HG02798 (cell line): Measurements from ENCODE around the gene PDLIM1.
"Not testable (repeated sequence)": the region's sequence is repeated elsewhere in the genome, so short reads cannot be mapped to it uniquely, and the experiment has no call there.

Source experiments
- ATAC-seq: cut with Tn5 transposase; IDR thresholded peaks from one replicate; pipeline ENCODE4 v1.9.1; 2021; ENCODE audit warnings: mild to moderate bottlenecking; ENCODE audit not compliant: unreplicated experiment, poor library complexity

The PDLIM1 gene

DNA sequence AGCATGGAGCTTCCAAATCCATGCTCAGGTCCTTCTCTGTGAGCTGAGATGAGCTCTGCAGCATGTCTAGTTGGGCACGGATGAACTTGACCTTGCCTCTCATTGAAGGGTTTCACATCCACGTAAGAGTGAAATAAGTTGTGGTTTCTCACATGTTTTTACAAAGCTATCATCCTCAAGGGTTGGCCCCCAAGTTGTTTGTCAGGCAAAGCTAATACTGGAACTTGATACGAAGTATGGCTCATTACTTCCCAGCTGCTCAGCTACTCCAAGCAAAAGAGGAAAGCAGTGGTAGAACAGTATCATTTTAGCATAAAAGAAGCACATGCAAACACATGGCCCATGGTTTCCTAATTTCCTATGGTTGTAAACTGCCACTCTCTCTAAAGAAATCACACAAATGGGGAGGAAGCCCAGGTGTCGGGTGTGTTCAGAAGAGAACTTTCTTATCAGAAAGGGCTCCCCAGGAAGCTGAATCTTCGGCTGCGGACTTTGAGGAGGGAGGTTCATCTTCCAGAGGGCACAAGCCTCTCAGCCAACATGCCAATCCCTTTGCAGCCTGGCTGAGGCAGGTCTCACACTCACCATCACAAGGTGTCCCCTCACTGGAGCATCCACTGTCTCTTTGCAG, 45.3 kb downstream of the PDLIM1 start:
- peak; percentile 92 for ATAC-seq

DNA sequence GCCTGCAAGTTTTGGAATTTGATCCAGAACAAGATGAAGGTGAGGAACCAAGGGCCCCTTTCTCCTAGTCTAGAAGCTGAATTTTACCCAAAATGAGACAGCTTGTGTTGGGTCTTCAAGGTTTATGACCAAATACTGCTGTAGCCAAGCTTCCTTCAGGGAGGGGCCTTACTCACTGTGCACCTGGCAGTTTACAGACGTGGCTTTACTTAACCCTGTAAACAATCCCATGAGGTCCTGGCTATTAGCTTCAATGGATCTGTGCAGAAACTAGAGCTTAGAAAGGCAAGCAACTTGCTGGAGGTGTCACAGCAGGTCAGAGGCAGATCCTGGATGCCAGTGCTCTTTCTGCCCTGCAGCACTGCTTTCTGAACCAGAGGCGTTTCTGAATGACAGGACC, 46.7 kb downstream of the PDLIM1 start:
- ATAC-seq, result no peak

DNA sequence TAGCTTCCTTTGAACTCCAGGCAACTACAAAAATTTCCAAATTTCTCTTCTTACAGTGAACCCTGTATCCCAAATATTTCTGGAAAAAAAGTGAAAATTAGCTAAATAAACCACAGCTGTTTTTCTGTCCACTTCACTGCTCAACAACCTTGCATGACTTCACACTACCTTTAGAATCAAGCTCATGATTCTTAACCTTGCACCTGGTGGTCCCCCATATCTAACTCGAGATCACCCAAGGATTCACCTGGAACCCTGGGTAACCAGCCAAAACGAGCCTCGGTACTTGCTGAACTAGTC, 47.5 kb downstream of the PDLIM1 start:
- no peak for ATAC-seq

DNA sequence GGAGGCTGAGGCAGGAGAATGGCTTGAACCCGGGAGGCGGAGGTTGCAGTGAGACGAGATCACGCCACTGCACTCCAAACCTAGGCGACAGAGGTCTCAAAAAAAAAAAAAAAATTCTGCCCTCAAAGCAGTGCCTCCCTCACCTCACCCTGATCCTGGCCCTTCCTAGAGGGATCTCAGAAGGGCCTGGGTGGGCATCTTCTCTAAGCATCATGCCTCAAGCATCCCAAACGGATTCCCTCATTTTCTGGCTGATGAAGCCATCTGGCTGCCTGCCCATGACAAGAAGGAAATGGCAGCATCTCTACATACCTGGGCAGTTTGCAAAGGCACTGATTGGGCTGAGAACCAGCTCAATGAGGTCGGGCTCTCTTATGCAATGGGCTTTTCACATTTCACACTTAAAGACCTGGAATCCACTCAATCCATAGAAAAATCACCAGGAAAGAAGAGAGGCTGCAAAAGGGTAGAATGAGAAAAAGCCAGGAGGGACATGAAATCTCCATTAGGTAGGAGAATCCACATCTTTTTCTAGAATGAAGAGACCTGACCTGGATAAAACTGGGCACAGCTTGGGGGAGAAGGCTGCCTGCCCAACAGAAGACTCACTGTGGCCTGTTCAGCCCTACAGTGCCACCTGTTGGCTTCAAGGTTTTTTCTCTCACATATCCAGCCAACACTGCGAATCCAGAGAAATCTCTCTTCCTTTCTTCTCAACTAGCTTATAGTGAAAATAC, 48.1 kb downstream of the PDLIM1 start:
- no peak for ATAC-seq

DNA sequence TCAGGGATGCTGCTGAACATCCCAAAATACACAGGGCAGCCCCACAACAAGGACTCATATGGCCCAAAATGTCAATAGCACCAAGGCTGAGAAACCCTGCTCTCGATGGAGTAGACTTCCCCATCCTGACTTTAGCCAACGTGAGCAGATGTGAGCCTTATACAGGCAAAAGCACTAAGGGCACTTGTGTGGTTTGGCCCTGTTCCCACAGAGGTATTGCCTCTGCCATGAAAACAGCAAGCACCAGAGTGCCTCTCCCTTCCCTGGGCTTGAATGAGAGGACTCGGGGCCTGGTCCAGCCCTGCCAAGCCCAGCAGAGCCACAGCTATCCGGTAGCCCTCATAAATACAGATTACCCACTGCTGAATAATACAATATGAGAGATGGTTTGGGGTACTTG, 49.3 kb downstream of the PDLIM1 start:
- no peak for ATAC-seq

DNA sequence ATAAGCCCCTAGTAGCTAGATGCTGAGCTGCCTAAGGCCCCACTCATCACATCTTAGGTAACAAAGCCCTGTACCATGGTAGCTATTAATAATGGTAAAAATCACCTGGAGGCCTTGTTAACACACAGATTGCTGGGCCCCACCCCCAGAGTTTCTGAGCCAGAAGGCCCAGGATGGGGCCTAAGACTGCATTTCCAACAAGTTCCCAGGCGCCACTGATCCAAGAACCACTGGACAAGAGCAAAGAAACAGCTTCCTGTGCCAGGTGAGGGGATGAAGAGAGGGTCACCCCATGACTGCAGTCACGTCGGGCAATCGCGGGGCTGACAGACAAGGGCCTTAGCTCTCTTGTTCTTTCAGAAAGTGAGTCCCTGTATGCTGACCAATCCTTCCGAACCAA, 50.0 kb downstream of the PDLIM1 start:
- ATAC-seq, result no peak

DNA sequence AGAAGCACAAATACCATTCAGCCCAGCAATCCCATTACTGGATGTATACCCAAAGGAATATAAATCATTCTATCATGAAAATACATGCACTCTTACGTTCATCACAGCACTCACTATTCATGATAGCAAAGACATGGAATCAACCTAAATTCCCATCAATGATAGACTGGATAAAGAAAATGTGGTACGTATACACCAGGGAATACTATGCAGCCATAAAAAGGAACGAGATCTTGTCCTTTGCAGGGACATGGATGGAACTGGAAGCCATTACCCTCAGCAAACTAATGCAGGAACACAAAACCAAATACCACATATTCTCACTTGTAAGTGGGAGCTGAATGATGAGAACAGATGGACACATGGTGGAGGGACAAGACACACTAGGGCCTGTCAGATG, 50.7 kb downstream of the PDLIM1 start:
- ATAC-seq, result not testable (repeated sequence)

DNA sequence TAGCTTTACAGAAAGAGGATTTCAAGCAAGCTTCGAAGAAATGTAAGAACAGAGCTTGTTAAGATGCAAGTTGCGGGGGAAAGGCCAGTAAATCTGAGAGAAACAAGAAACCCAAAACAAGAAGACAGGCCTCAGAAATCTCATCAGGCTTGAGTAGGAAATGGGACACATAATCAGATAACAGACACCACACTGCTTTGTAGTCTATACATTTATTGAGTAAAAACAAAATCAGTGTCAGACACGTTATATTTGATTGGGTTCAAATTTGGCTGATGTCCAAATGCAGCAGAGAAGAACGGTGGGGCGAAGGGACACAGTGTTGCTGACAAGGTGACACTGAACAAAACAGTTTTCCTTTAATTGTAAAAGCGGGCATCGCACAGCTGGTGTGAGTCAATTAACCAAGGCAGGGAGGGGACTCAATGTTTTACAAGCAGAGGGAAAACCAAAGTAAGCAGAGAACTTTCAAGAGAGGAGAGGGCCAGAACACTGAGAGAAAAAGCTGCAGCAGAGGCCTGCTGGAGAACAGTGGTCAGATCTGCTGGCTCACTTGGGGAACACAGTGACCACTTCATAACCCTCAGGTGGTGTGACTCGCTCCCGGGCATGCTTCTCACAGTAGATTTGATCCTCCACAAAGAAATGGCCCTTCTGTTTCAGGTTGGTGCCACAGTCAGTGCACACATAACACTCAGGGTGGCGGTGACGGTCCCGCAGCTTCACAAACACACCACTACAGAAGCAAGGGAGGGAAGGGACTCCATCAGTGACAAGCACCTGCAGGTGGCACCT, 53.2 kb downstream of the PDLIM1 start:
- no peak for ATAC-seq

DNA sequence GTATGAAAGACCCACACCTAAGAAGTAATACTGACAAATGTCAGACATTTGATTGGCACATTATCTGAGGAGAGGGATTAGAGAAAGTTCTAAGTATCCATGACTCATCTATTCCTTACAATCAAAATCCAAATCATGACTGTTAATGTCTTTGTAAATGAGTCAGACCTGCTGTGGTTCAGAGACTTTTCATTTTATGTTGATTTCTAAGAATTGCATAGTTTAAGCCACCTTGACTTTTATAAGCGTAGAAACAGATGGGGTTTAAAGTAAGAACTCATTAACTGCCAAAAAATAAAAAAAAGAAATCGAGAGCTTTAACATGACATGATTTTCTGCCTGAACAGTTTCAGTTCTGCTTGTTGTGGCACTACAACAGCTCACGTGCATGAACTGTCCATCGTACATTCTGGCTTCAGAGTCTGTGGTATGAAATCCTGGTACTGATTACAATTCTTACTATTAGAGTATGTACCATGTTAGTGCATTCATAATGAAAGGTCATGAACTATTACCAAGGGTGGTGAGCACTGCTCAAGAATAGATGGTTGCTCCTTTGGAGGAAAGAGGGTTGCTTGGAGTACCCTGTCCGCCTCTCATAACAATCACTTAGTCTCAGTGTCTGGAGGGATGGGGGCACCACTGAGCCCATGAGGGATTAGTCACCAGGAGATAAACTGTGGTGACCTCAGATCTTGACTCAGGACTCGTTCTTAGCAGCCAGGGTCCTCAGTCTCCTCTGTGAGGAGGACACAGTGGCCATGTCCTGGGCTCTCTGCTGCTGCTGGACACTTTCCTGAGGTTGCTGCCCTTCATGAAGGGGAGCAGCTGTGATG, 54.5 kb downstream of the PDLIM1 start:
- peak; percentile 96 for ATAC-seq

DNA sequence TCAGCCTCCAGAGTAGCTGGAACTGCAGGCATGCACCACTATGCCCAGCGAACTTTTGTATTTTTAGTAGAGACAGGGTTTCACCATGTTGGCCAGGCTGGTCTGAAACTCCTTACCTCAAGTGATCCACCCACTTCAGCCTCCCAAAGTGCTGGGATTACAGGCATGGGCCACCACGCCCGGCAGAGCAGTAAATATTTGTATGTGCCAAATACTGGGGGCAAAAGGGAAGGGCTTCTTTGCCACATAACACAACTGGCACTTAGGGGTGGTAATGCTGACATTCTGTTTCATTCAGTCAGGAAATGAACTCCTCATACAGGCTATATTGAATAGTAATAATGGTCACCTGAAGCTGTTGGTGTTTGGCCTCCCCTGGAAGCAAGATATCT, 55.1 kb downstream of the PDLIM1 start:
- no peak for ATAC-seq

DNA sequence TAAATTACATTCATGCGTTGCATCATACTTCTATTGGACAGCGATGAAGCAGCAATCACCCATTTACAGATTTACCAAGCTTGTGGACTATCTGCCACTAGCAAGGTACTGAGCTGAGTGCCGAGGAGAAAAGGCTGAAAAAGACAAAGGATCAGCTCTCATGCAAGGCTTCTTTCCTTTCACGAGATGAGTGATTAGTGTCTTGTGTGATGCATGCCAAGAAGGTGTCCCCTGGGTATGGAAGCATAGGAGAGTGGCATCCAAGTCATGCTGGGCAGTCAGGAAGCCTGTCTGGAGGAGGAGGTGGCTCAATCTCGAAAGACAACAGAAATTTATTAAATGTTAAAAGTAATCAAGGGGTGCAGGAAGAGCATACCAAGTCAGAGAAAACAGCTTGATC, 55.9 kb downstream of the PDLIM1 start:
- no peak for ATAC-seq

DNA sequence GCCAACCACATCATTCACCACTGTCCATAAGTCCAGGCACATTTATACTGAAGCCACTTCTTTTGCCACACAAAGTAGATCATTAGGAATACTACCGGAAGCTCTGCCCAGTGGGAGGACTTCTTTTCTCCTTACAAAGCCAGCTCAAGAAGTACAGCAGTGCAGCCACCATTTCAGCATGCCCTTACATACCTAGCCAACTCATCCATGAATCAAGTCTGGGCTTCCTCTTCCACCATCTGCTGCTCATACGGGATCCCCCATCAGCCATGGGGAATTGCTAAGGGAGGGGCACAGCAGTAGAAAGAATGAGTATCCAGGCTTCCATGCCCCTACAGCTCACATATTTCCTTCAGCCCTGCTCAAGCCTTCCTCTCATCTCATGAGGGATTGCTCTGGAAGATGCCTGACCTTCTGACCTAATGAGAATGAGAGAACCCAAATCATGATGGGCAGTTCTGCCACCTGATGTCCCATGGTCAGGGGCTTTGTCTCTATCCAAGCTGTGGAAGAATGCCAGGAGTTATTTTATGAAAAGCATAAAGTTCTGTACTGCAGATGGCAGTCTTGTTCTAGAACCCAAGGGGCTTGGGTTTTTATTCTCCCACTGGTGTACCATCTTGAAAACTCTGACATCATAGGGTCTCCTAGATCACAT, 57.3 kb downstream of the PDLIM1 start:
- ATAC-seq, result no peak

DNA sequence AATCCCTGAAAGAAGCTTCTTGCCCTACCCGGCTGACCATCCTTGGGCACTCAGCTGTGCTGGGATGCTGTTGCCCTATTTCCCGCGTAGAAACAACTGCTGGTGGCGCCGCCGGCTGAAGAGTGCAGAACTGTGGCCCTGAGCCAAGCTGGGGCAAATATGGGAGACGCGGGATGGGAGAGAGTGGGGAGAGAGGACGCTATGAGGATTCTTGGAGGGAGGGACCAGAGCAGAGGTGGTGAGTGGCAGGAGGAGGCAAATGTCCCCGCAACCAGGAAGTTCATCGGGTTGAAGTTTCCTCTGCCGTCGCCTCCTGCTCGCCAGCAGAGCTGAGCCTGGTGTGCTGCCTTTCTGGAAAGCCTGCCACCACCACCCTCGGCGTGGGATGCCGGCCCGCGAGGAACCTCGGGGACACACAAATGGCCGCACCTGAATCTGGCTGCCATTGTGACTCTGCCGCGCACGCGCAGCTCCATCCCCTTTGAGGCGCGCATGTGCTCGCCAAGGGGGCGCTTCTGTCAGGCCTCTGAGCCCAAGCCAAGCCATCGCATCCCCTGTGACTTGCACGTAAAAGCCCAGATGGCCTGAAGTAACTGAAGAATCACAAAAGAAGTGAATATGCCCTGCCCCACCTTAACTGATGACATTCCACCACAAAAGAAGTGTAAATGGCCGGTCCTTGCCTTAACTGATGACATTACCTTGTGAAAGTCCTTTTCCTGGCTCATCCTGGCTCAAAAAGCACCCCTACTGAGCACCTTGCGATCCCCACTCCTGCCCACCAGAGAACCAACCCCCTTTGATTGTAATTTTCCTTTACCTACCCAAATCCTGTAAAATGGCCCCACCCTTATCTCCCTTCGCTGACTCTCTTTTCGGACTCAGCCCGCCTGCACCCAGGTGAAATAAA, 59.9 kb downstream of the PDLIM1 start:
- ATAC-seq, result peak; percentile 91

DNA sequence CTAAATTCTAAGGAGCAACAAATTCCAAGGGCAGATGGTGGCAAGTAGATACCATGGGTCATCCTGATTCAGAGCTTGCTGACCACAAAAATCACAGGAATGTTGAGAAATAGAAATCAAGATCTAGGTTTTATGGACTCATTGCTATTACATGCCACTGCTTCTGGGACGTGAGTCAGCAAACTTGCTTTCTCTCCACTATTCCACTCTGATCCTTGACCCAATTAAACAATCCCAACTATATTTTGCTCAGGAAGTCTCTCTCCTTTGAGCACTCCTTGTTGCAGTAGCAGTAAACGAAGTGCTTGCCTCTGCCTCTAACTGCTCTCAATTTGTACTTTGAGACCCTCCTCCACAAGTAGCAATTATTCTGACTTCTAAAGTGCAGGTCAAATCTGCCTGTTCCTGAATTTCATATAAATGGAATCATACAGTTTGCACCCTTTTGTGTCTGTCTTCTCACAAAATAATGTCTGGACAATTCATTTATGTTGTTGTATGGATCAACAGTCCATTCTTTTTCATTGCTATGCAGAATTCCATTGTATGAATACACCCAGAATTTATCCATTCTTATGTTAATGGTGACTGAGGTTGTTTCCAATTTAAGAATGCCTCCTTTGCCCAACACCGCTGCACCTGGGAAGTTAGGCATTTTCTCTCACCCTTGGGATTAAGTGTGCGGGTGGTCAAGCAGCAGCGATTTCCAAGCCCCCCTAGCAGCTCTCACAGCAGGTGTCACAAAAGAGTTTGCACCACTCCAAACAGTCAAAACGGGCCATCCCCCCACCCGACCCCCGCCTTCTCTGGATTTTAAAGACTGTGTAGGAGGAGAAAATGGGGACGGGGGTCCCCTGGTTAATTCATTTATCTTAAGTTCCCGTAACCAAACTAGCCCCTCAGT, 60.8 kb downstream of the PDLIM1 start:
- ATAC-seq, result no peak

DNA sequence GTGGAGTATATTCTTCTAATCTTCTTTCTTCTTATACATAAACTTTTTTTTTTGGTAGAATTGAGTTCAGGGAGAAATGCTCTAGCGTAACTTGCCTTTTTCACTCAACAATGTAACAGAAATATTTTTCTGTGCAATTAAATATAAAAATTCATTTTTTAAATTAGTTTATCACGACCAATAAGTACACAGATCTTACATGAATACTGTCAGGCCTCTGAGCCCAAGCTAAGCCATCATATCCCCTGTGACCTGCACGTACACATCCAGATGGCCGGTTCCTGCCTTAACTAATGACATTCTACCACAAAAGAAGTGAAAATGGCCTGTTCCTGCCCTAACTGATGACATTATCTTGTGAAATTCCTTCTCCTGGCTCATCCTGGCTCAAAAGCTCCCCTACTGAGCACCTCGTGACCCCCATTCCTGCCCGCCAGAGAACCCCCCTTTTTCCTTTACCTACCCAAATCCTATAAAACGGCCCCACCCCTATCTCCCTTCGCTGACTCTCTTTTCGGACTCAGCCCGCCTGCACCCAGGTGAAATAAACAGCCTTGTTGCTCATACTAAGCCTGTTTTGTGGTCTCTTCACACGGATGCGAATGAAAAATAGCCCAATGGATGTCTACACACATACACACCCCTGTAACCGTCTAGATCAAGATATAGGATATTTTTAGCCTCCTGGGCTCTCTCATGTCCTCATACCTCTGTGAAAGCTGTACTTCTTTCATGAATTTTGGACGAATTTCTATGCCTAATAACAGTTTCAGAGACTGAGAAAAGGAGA, 61.7 kb downstream of the PDLIM1 start:
- not testable (repeated sequence) for ATAC-seq

DNA sequence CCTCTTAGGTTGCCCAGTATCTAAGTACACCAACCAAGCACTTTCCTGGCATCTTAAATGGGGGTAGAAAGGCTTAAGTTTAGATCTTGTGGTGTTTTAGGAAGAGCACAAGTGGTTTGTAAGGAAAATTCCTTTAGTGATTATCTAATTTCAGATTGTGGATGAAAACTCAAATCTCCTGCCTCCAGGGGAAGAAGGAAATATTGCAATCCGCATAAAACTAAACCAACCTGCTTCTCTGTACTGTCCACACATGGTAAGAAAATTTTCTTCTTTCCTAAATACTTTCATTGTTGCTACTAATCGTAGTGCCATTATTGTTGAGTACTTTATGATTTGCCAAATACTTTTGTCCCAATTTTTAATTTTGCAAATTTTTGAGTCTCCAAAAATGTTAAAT, 65.7 kb downstream of the PDLIM1 start:
- ATAC-seq, result no peak

DNA sequence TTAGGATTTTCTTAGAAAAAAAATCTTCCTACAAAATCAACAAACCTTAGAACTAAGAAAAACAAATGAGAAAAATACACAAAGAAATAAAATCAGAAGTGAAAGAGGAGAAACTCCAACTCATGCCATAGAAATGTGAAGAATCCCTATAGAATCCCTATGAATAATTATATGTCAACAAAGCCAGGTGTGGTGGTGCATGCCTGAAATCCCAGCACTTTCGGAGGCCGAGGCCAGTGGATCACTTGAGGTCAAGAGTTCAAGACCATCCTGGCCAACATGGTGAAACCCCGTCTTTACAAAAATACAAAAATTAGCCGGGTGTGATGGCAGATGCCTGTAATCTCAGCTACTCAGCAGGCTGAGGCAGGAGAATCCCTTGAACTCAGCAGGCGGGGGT, 69.7 kb downstream of the PDLIM1 start:
- no peak for ATAC-seq
